Suprapubic skin (tissue), 4 donors: ENCODE results near the gene TMEM243. TPM values are rescaled to one million over a fixed set of nuclear protein-coding genes. Genes with fewer than 3 reads are reported as not detected.

Source experiments
- DNase-seq, 2 donors: peaks; one replicate each; pipeline ENCODE4 v3.0.0-alpha.2; 2019; ENCODE audit warnings: low spot score in 2 of 2
- H3K27ac ChIP-seq: fragments of 200-600 bp; sonication (generic); one replicate; pipeline ENCODE4 v1.5.1; 2019
- H3K27me3 ChIP-seq: fragments of 200-600 bp; sonication (generic); one replicate; pipeline ENCODE4 v1.5.1; 2019
- H3K36me3 ChIP-seq: fragments of 200-600 bp; sonication (generic); one replicate; pipeline ENCODE4 v1.5.1; 2019
- H3K4me1 ChIP-seq: fragments of 200-600 bp; sonication (generic); one replicate; pipeline ENCODE4 v1.5.1; 2019
- H3K4me3 ChIP-seq: fragments of 200-600 bp; sonication (generic); one replicate; pipeline ENCODE4 v1.5.1; 2019; ENCODE audit warnings: mild to moderate bottlenecking
- H3K9me3 ChIP-seq: fragments of 200-600 bp; sonication (generic); one replicate; pipeline ENCODE4 v1.5.1; 2019
- CTCF ChIP-seq, 2 donors: fragments of 200-600 bp in 1 of 2; fragments of 450-650 bp in 1 of 2; sonication (generic) in 1 of 2; IDR thresholded peaks; one replicate each; pipeline ENCODE4 v1.5.1; 2016 to 2019; ENCODE audit warnings: antibody characterized with exemption in 2 of 2, mild to moderate bottlenecking in 1 of 2, moderate library complexity in 1 of 2
- EP300 ChIP-seq: sonication (generic); formaldehyde crosslinking; IDR thresholded peaks from one replicate; pipeline ENCODE4 v1.6.1; 2017; ENCODE audit warnings: antibody characterized with exemption
- POLR2A ChIP-seq, 2 donors: fragments of 450-650 bp; IDR thresholded peaks; one replicate each; pipeline ENCODE4 v1.6.1; 2017; ENCODE audit warnings: antibody characterized with exemption in 2 of 2, mild to moderate bottlenecking in 2 of 2, moderate library complexity in 2 of 2
- POLR2AphosphoS5 ChIP-seq, 3 donors: sonication (generic); formaldehyde crosslinking; IDR thresholded peaks; one replicate each; pipeline ENCODE4 v1.6.1; 2017; ENCODE audit warnings: antibody characterized with exemption in 3 of 3
- WGBS: methylation state at CpG from one replicate; pipeline ENCODE4 v1.1.5; 2018; 5-methylcytosine and 5-hydroxymethylcytosine counted together
- total RNA-seq, 4 donors: library from RNA; depleted of rRNA; stranded (reverse); fragments of >200 nt; gene quantifications; one replicate each; pipeline ENCODE4 v1.1.0, GENCODE V29; 2016

The TMEM243 gene
- total RNA-seq, 4 donors from 2014 or later, result 27.7 to 76.0 (median 39.2) TPM

GRCh38 chr7:87202705-87203104 is 16.8 kb downstream of the TMEM243 start:
- no peak for TF ChIP-seq POLR2AphosphoS5 (IDR thresholded peaks at IDR 0.05)
- no peak for TF ChIP-seq EP300
- no peak for TF ChIP-seq POLR2A (IDR thresholded peaks at IDR 0.05)
- no peak for TF ChIP-seq CTCF (IDR thresholded peaks at IDR 0.05)
- Histone ChIP-seq H3K36me3 (peaks cover 10% of the 10 kb centered on the region), H3K4me1 (peaks cover 11% of the 10 kb centered on the region), H3K27ac (no peak overlapping the region), H3K27me3 (no peaks in the 10 kb centered on the region), H3K4me3 (no peak overlapping the region), H3K9me3 (peaks cover 18% of the 10 kb centered on the region)
- DNase-seq, result no peak
- 94% methylated on average over 2 of the region's 2 CpGs for WGBS

GRCh38 chr7:87202208-87202607 is 17.3 kb downstream of the TMEM243 start:
- peaks cover 14% of the 10 kb centered on the region for H3K36me3 ChIP-seq

GRCh38 chr7:87199700-87200450 is 19.7 kb downstream of the TMEM243 start:
- Histone ChIP-seq H3K9me3 (peaks cover 4% of the 10 kb centered on the region), H3K4me3 (no peak overlapping the region), H3K36me3 (peaks cover 37% of the 10 kb centered on the region), H3K27me3 (no peaks in the 10 kb centered on the region), H3K4me1 (peaks cover 11% of the 10 kb centered on the region), H3K27ac (no peak overlapping the region)
- 83% methylated on average over 6 of the region's 6 CpGs for WGBS
- no peak for DNase-seq
- no peak for TF ChIP-seq POLR2AphosphoS5 (IDR thresholded peaks at IDR 0.05)
- no peak for TF ChIP-seq EP300
- TF ChIP-seq POLR2A (IDR thresholded peaks at IDR 0.05), result no peak
- no peak for TF ChIP-seq CTCF (IDR thresholded peaks at IDR 0.05)

More at GRCh38 chr7:87202208-87202607, 17.3 kb downstream of the TMEM243 start:
- no peak for DNase-seq
- peaks cover 11% of the 10 kb centered on the region for H3K4me1 ChIP-seq
- H3K4me3 ChIP-seq, result no peak overlapping the region
- no peak overlapping the region for H3K27ac ChIP-seq
- H3K9me3 ChIP-seq, result peaks cover 18% of the 10 kb centered on the region
- WGBS, result 89% methylated on average over 1 of the region's 1 CpG
- no peaks in the 10 kb centered on the region for H3K27me3 ChIP-seq
- TF ChIP-seq POLR2AphosphoS5 (IDR thresholded peaks at IDR 0.05) (no peak), EP300 (no peak), CTCF (IDR thresholded peaks at IDR 0.05) (no peak), POLR2A (IDR thresholded peaks at IDR 0.05) (no peak)

- TF ChIP-seq POLR2AphosphoS5 (IDR thresholded peaks at IDR 0.05) (no peak), POLR2A (IDR thresholded peaks at IDR 0.05) (no peak), CTCF (IDR thresholded peaks at IDR 0.05) (no peak), EP300 (no peak)
- DNase-seq, result no peak
- H3K4me1 ChIP-seq, result peaks cover 11% of the 10 kb centered on the region
- 94% methylated on average over 1 of the region's 1 CpG for WGBS
- peaks cover 43% of the 10 kb centered on the region for H3K36me3 ChIP-seq
- no peak overlapping the region for H3K4me3 ChIP-seq
- H3K27me3 ChIP-seq, result no peaks in the 10 kb centered on the region
- no peak overlapping the region for H3K27ac ChIP-seq
- H3K9me3 ChIP-seq, result no peaks in the 10 kb centered on the region
Measured at GRCh38 chr7:87199241-87199640, 20.3 kb downstream of the TMEM243 start.

GRCh38 chr7:87193912-87194311 is 25.6 kb downstream of the TMEM243 start:
- no peak overlapping the region for H3K4me3 ChIP-seq
- no peak for DNase-seq
- 72% methylated on average over 1 of the region's 1 CpG for WGBS
- no peaks in the 10 kb centered on the region for H3K27me3 ChIP-seq
- no peak for TF ChIP-seq CTCF (IDR thresholded peaks at IDR 0.05)
- no peak for TF ChIP-seq EP300
- no peak for TF ChIP-seq POLR2AphosphoS5 (IDR thresholded peaks at IDR 0.05)
- TF ChIP-seq POLR2A (IDR thresholded peaks at IDR 0.05), result no peak
- H3K9me3 ChIP-seq, result no peaks in the 10 kb centered on the region
- peaks cover 85% of the 10 kb centered on the region for H3K36me3 ChIP-seq
- H3K4me1 ChIP-seq, result no peaks in the 10 kb centered on the region
- H3K27ac ChIP-seq, result no peak overlapping the region
